SK-N-MC (cell line): ENCODE results near the gene CREB3L2.

Source experiments
- EZH2 ChIP-seq: fragments of 200-600 bp; sonication (generic); IDR thresholded peaks from one replicate; pipeline ENCODE4 v1.6.1; 2017; ENCODE audit warnings: antibody characterized with exemption
- FOXP2 ChIP-seq: optimal IDR thresholded peaks from 2 replicates; pipeline ENCODE3; 2011; ENCODE audit warnings: mild to moderate bottlenecking, moderate library complexity; ENCODE audit not compliant: insufficient read depth; ENCODE audit errors: extremely low read length, control extremely low read depth
- POLR2AphosphoS5 ChIP-seq: IDR thresholded peaks from 2 replicates; pipeline ENCODE4 v1.6.1; 2012; ENCODE audit warnings: mild to moderate bottlenecking, low read depth, low read length, borderline replicate concordance

DNA sequence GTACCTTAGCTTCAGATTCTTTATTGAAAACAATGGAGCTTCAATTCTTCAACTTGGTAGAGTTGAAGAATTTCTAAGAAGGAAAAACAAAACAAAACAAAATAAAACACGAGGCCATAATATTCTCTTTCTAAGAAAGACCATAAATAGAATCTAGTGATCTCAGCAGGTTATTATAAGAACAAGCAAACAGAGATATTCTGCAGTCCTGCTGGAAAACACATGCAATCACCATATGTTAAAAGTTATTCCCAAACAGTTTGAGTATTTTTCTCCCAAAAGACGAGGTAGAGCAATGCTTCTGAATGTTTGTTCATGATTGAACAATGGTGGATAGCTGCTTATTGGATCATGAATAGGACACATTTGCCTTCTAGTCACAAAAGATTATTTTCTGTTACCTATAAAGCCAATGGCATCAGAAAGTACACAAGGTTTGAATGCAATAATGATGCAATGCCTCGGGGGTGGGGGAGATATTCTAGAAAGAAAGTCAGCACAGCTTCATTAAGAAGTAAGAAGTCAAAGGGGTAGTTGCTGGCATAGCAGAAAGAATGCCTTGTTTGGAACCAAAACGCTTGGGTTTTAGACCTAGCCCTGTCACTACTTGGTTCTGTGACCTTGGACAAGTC lies 59.3 kb downstream of the CREB3L2 start:
- no peak for TF ChIP-seq POLR2AphosphoS5
- TF ChIP-seq EZH2 = no peak
- no peak for TF ChIP-seq FOXP2
